H9 (cell line): ENCODE data around the gene UVRAG. TPM values are rescaled to one million over a fixed set of nuclear protein-coding genes. Genes with fewer than 3 reads are reported as not detected.

Source experiments
- DNase-seq: peaks from one replicate; pipeline ENCODE4 v3.0.0-alpha.2; 2017
- H2AFZ ChIP-seq: one replicate; pipeline ENCODE4 v1.6.1; 2013; ENCODE audit warnings: mild to moderate bottlenecking, low read length, control low read depth, moderate library complexity
- H2AK5ac ChIP-seq: 2 replicates; pipeline ENCODE4 v1.6.1; 2013; ENCODE audit warnings: low read length, control low read depth, mixed read lengths; ENCODE audit not compliant: insufficient read length
- H2BK120ac ChIP-seq: one replicate; pipeline ENCODE4 v1.6.1; 2013; ENCODE audit warnings: low read depth, mild to moderate bottlenecking, low read length, control low read depth, inconsistent platforms; ENCODE audit not compliant: poor library complexity, severe bottlenecking
- H2BK12ac ChIP-seq: 2 replicates; pipeline ENCODE4 v1.6.1; 2013; ENCODE audit warnings: low read length, control low read depth, mixed read lengths, low read depth; ENCODE audit not compliant: insufficient read length
- H2BK15ac ChIP-seq: 2 replicates; pipeline ENCODE4 v1.6.1; 2013; ENCODE audit warnings: low read depth, low read length, control low read depth
- H2BK20ac ChIP-seq: one replicate; pipeline ENCODE4 v1.6.1; 2013; ENCODE audit warnings: low read depth, mild to moderate bottlenecking, low read length, control low read depth, inconsistent platforms; ENCODE audit not compliant: poor library complexity, severe bottlenecking
- H2BK5ac ChIP-seq: 2 replicates; pipeline ENCODE4 v1.6.1; 2013; ENCODE audit warnings: low read length, control low read depth, mixed read lengths; ENCODE audit not compliant: insufficient read length
- H3K14ac ChIP-seq: 2 replicates; pipeline ENCODE4 v1.6.1; 2013; ENCODE audit warnings: low read length, control low read depth; ENCODE audit not compliant: insufficient read depth
- H3K18ac ChIP-seq: 2 replicates; pipeline ENCODE4 v1.6.1; 2013; ENCODE audit warnings: low read depth, mild to moderate bottlenecking, mixed read lengths, low read length, control low read depth; ENCODE audit not compliant: insufficient read length
- H3K23ac ChIP-seq: 2 replicates; pipeline ENCODE4 v1.6.1; 2013; ENCODE audit warnings: low read length, control low read depth, mixed read lengths, low read depth; ENCODE audit not compliant: insufficient read length
- H3K23me2 ChIP-seq: 2 replicates; pipeline ENCODE4 v1.6.1; 2013; ENCODE audit warnings: low read depth, mild to moderate bottlenecking, mixed read lengths, low read length, control low read depth; ENCODE audit not compliant: insufficient read length, poor library complexity, severe bottlenecking
- H3K27ac ChIP-seq: 2 replicates; pipeline ENCODE4 v1.5.1; 2013; ENCODE audit warnings: low read length, control low read depth, mixed read lengths, low read depth; ENCODE audit not compliant: insufficient read length
- H3K27me3 ChIP-seq: 2 replicates; pipeline ENCODE4 v1.6.1; 2013; ENCODE audit warnings: low read length, control low read depth, inconsistent platforms; ENCODE audit not compliant: insufficient read depth
- H3K4ac ChIP-seq: 2 replicates; pipeline ENCODE4 v1.6.1; 2013; ENCODE audit warnings: low read depth, mild to moderate bottlenecking, control low read depth, inconsistent platforms, low read length, moderate library complexity
- H3K4me1 ChIP-seq: 2 replicates; pipeline ENCODE4 v1.6.1; 2013; ENCODE audit warnings: low read length, control low read depth, inconsistent platforms; ENCODE audit not compliant: insufficient read depth
- H3K4me2 ChIP-seq: 2 replicates; pipeline ENCODE4 v1.6.1; 2013; ENCODE audit warnings: low read length, control low read depth, mixed read lengths; ENCODE audit not compliant: insufficient read length, insufficient read depth
- H3K56ac ChIP-seq: 2 replicates; pipeline ENCODE4 v1.6.1; 2013; ENCODE audit warnings: low read depth, mild to moderate bottlenecking, mixed read lengths, low read length, control low read depth; ENCODE audit not compliant: insufficient read length
- H3K79me1 ChIP-seq: 2 replicates; pipeline ENCODE4 v1.6.1; 2013; ENCODE audit warnings: low read depth, mild to moderate bottlenecking, moderate library complexity, low read length, control low read depth, inconsistent platforms; ENCODE audit not compliant: insufficient read depth, poor library complexity, severe bottlenecking
- H3K79me2 ChIP-seq: 2 replicates; pipeline ENCODE4 v1.6.1; 2013; ENCODE audit warnings: low read length, control low read depth, inconsistent platforms; ENCODE audit not compliant: insufficient read depth
- H3K9ac ChIP-seq: 2 replicates; pipeline ENCODE4 v1.6.1; 2013; ENCODE audit warnings: low read length, control low read depth, mixed read lengths; ENCODE audit not compliant: insufficient read length; ENCODE audit errors: extremely low read depth
- H3K9me3 ChIP-seq: one replicate; pipeline ENCODE4 v1.6.1; 2013; ENCODE audit warnings: low read depth, low read length, inconsistent platforms; ENCODE audit not compliant: control insufficient read depth
- H3T11ph ChIP-seq: one replicate; pipeline ENCODE4 v1.6.1; 2013; ENCODE audit warnings: mild to moderate bottlenecking, low read length, control low read depth, inconsistent platforms
- H4K20me1 ChIP-seq: one replicate; pipeline ENCODE4 v1.6.1; 2013; ENCODE audit not compliant: control insufficient read depth, insufficient read length, insufficient read depth
- H4K5ac ChIP-seq: 2 replicates; pipeline ENCODE4 v1.6.1; 2013; ENCODE audit warnings: low read depth, mild to moderate bottlenecking, mixed read lengths, low read length, control low read depth; ENCODE audit not compliant: insufficient read length
- H4K8ac ChIP-seq: replicated peaks from 2 replicates; pipeline ENCODE4 v1.6.1; 2013; ENCODE audit warnings: low read length, control low read depth, mixed read lengths, low read depth; ENCODE audit not compliant: insufficient read length
- H4K91ac ChIP-seq: 2 replicates; pipeline ENCODE4 v1.6.1; 2013; ENCODE audit warnings: low read depth, mild to moderate bottlenecking, moderate library complexity, mixed read lengths, low read length, control low read depth; ENCODE audit not compliant: insufficient read length
- H3K27ac Mint-ChIP-seq, 3 experiments: 2 replicates in 2 of 3; 3 replicates in 1 of 3; pipeline ENCODE4 v1.8.0; 2020 to 2021; ENCODE audit warnings: mixed read lengths in 3 of 3, mild to moderate bottlenecking in 1 of 3, moderate library complexity in 1 of 3
- H3K27me3 Mint-ChIP-seq: 2 replicates; pipeline ENCODE4 v1.8.0; 2021; ENCODE audit warnings: low read depth, mild to moderate bottlenecking, moderate library complexity, mixed read lengths
- H3K36me3 Mint-ChIP-seq, 3 experiments: 2 replicates in 2 of 3; 3 replicates in 1 of 3; pipeline ENCODE4 v1.8.0; 2020 to 2021; ENCODE audit warnings: low read depth in 3 of 3, mixed read lengths in 3 of 3; ENCODE audit not compliant: insufficient read depth in 1 of 3
- H3K4me1 Mint-ChIP-seq, 2 experiments: 2 replicates each; pipeline ENCODE4 v1.8.0; 2020; ENCODE audit warnings: mixed read lengths in 2 of 2
- H3K4me3 Mint-ChIP-seq, 2 experiments: 2 replicates in 1 of 2; 3 replicates in 1 of 2; pipeline ENCODE4 v1.8.0; 2020 to 2021; ENCODE audit warnings: mild to moderate bottlenecking in 2 of 2, mixed read lengths in 2 of 2, moderate library complexity in 1 of 2
- H3K9me3 Mint-ChIP-seq, 2 experiments: 2 replicates in 1 of 2; 3 replicates in 1 of 2; pipeline ENCODE4 v1.8.0; 2020; ENCODE audit warnings: mild to moderate bottlenecking in 2 of 2, mixed read lengths in 2 of 2, moderate library complexity in 1 of 2
- CTCF ChIP-seq: fragments of 200-600 bp; sonication (generic); conservative IDR thresholded peaks from 3 replicates; pipeline ENCODE4 v1.8.0; 2021; ENCODE audit warnings: antibody characterized with exemption, mild to moderate bottlenecking
- WGBS: extraction: QIAGEN DNeasy Blood & Tissue Kit; methylation state at CpG from one replicate; pipeline ENCODE4 v1.1.7; 2013; ENCODE audit warnings: missing lambda C conversion rate, low lambda C conversion rate, mixed read lengths; ENCODE audit not compliant: insufficient read length; ENCODE audit errors: extremely low coverage; 5-methylcytosine and 5-hydroxymethylcytosine counted together
- total RNA-seq: library from RNA; stranded (reverse); gene quantifications from 2 replicates; pipeline ENCODE4 v1.2.1, GENCODE V29; 2021

The UVRAG gene
- total RNA-seq, 1 experiment from 2014 or later: 18.5 TPM

DNA sequence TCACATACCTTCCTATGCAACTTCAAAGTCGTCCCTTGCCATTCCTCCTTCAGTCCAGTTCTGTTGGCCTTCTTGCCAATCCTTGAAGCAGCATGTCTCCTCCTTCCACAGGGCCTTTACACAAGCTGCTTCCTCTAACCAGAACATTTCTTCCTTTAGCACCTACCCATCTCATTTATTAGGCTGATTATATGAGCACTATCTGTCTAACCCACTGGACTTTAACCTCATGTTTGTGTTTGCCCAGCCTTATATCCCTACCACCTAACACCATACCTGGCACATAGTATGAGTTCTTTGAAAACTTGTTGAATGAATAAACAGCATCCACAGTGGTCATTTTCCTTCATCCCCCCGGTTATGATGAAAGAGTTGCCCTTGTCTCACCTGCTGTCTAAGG is 236.9 kb downstream of the UVRAG start:
- no peak overlapping the region for H2AK5ac ChIP-seq
- H3K14ac ChIP-seq: no peak overlapping the region
- H3K79me2 ChIP-seq: peaks cover 2% of the 10 kb centered on the region; the same call in 1 of the 2 replicates
- Mint-ChIP-seq H3K36me3 (peaks cover 39 to 54% (median 42%) of the 10 kb centered on the region in 3 experiments), H3K4me3 (no peak overlapping the region), H3K27me3 (0 out of 2 replicates have a peak, but pooled peaks cover 2% of the 10 kb centered on the region), H3K4me1 (peaks cover 17% of the 10 kb centered on the region in 2 experiments), H3K9me3 (peaks cover 26 to 34% of the 10 kb centered on the region in 2 experiments), H3K27ac (no peak overlapping the region)
- H2BK5ac ChIP-seq: no peak overlapping the region
- H2BK120ac ChIP-seq: no peak overlapping the region
- H2AFZ ChIP-seq: no peak overlapping the region
- no CpG with 5 or more reads among the region's 2 CpGs for WGBS
- DNase-seq: no peak
- no peaks in the 10 kb centered on the region for H3K4me1 ChIP-seq
- H2BK15ac ChIP-seq: no peak overlapping the region; the same call in 1 of the 2 replicates
- H3K18ac ChIP-seq: no peak overlapping the region
- no peak overlapping the region for H2BK12ac ChIP-seq
- H4K91ac ChIP-seq: no peak overlapping the region
- no peak overlapping the region for H3K23ac ChIP-seq
- H2BK20ac ChIP-seq: no peak overlapping the region
- no peak overlapping the region for H3K4me2 ChIP-seq
- no peak overlapping the region for H3K56ac ChIP-seq
- no peaks in the 10 kb centered on the region for H4K20me1 ChIP-seq
- H4K5ac ChIP-seq: no peak overlapping the region
- no peak overlapping the region for H4K8ac ChIP-seq
- H3K9ac ChIP-seq: no peak overlapping the region
- H3K27ac ChIP-seq: no peak overlapping the region
- no peak overlapping the region for H3K4ac ChIP-seq
- no peaks in the 10 kb centered on the region for H3K79me1 ChIP-seq
- TF ChIP-seq CTCF: no peak
- no peaks in the 10 kb centered on the region for H3K27me3 ChIP-seq
- H3K9me3 ChIP-seq: peaks cover 17% of the 10 kb centered on the region
- H3K23me2 ChIP-seq: no peaks in the 10 kb centered on the region
- H3T11ph ChIP-seq: no peak overlapping the region
